Endothelial cell of umbilical vein (primary cell): ENCODE data around the gene RNF187. TPM values are rescaled to one million over a fixed set of nuclear protein-coding genes. Genes with fewer than 3 reads are reported as not detected.

ENCODE experiments used
- BruUV-seq: library from RNA; stranded (reverse); fragments of 400-500 nt; replicated peaks from 2 replicates; lab custom pipeline; 2021; lab: Mats Ljungman, UMichigan
- CTCF ChIA-PET: fragments of 300-600, 350-600 bp; sonication (Branson Sonifier 250); formaldehyde crosslinking; loops from one replicate; lab custom pipeline; 2021; ENCODE audit warnings: antibody characterized with exemption, inconsistent platforms; lab: Charles Lee
- POLR2A ChIA-PET: fragments of 300-600, 350-600 bp; sonication (Branson Sonifier 250); formaldehyde crosslinking; loops from one replicate; lab custom pipeline; 2021; ENCODE audit warnings: antibody characterized with exemption, inconsistent platforms; lab: Charles Lee
- DNase-seq: peaks from one replicate; pipeline ENCODE4 v3.0.0-alpha.2; 2011; ENCODE audit warnings: low read depth, low spot score
- FAIRE-seq: peaks from 2 replicates; lab custom pipeline; 2011; peaks lifted over from hg19 to GRCh38; lab: Jason Lieb, UNC
- H2AFZ ChIP-seq: 2 replicates; pipeline ENCODE4 v1.6.0; 2012; ENCODE audit warnings: low read depth, low read length, control low read depth, inconsistent platforms
- H3K27ac ChIP-seq: 2 replicates; pipeline ENCODE4 v1.5.1; 2011; ENCODE audit warnings: low read depth, mild to moderate bottlenecking, control low read depth, low read length, moderate library complexity; ENCODE audit not compliant: insufficient read depth
- H3K27me3 ChIP-seq, 2 experiments: 2 replicates each; pipeline versions ENCODE4 v1.6.0 to v1.6.1; 2011; ENCODE audit warnings: low read length in 2 of 2, mixed read lengths in 1 of 2; ENCODE audit not compliant: control insufficient read depth in 2 of 2, insufficient read depth in 2 of 2
- H3K36me3 ChIP-seq, 2 experiments: 2 replicates in 1 of 2; 3 replicates in 1 of 2; pipeline ENCODE4 v1.5.1; 2011; ENCODE audit warnings: low read length in 2 of 2, mild to moderate bottlenecking in 1 of 2, moderate library complexity in 1 of 2; ENCODE audit not compliant: control insufficient read depth in 2 of 2, insufficient read depth in 2 of 2; ENCODE audit errors: extremely low read depth in 1 of 2
- H3K4me1 ChIP-seq: 3 replicates; pipeline ENCODE4 v1.5.1; 2011; ENCODE audit warnings: mild to moderate bottlenecking, low read length; ENCODE audit not compliant: control insufficient read depth, insufficient read depth; ENCODE audit errors: extremely low read depth
- H3K4me2 ChIP-seq: 2 replicates; pipeline ENCODE4 v1.6.1; 2011; ENCODE audit warnings: low read length, control low read depth, mixed read lengths; ENCODE audit not compliant: insufficient read depth
- H3K4me3 ChIP-seq, 3 experiments: fragments of 200-600 bp in 1 of 3; sonication (generic), shearing (Covaris generic) in 1 of 3; replicated peaks in 1 of 3; 2 replicates each; pipeline ENCODE4 v1.5.1; 2011 to 2016; ENCODE audit warnings: control low read depth in 3 of 3, low read length in 3 of 3, mild to moderate bottlenecking in 2 of 3, inconsistent platforms in 1 of 3, low read depth in 1 of 3, moderate library complexity in 1 of 3; ENCODE audit not compliant: insufficient read depth in 1 of 3
- H3K79me2 ChIP-seq: 2 replicates; pipeline ENCODE4 v1.6.0; 2012; ENCODE audit warnings: low read length, inconsistent platforms; ENCODE audit not compliant: control insufficient read depth, insufficient read depth
- H3K9ac ChIP-seq: replicated peaks from 2 replicates; pipeline ENCODE3; 2011; ENCODE audit warnings: low read length, control low read depth; ENCODE audit not compliant: insufficient read depth; ENCODE audit errors: extremely low read depth
- H3K9me1 ChIP-seq: replicated peaks from 3 replicates; pipeline ENCODE4 v1.6.0; 2011; ENCODE audit warnings: mild to moderate bottlenecking, low read length; ENCODE audit not compliant: control insufficient read depth, insufficient read depth; ENCODE audit errors: extremely low read depth
- H3K9me3 ChIP-seq: replicated peaks from 2 replicates; pipeline ENCODE4 v1.5.1; 2012; ENCODE audit warnings: low read length, inconsistent platforms; ENCODE audit not compliant: control insufficient read depth, insufficient read depth
- H4K20me1 ChIP-seq: replicated peaks from 2 replicates; pipeline ENCODE3; 2011; ENCODE audit warnings: mild to moderate bottlenecking, low read length; ENCODE audit not compliant: control insufficient read depth, insufficient read depth; ENCODE audit errors: extremely low read depth
- CTCF ChIP-seq, 2 donors: IDR thresholded peaks; 1 replicate in 1 of 2; 2 replicates in 1 of 2; pipeline ENCODE4 v1.5.1; 2011; ENCODE audit warnings: low read length in 2 of 2, mild to moderate bottlenecking in 2 of 2, moderate library complexity in 2 of 2, control low read depth in 1 of 2, inconsistent platforms in 1 of 2, low read depth in 1 of 2; ENCODE audit not compliant: insufficient read depth in 1 of 2; ENCODE audit errors: extremely low read depth in 1 of 2
- EZH2 ChIP-seq: IDR thresholded peaks from 2 replicates; pipeline ENCODE4 v1.6.1; 2012; ENCODE audit warnings: borderline replicate concordance, low read depth, mild to moderate bottlenecking, moderate library complexity, low read length, inconsistent platforms; ENCODE audit not compliant: severe bottlenecking
- FOS ChIP-seq: IDR thresholded peaks from 2 replicates; pipeline ENCODE4 v1.6.1; 2011; ENCODE audit warnings: mild to moderate bottlenecking, low read length, moderate library complexity, borderline replicate concordance; ENCODE audit not compliant: insufficient read depth
- GATA2 ChIP-seq: IDR thresholded peaks from 2 replicates; pipeline ENCODE4 v1.7.0; 2011; ENCODE audit warnings: low read depth, mild to moderate bottlenecking, moderate library complexity, mixed read lengths, low read length; ENCODE audit not compliant: insufficient read length, insufficient read depth
- JUN ChIP-seq: IDR thresholded peaks from 2 replicates; pipeline ENCODE4 v1.6.1; 2011; ENCODE audit warnings: borderline replicate concordance, low read depth; ENCODE audit not compliant: insufficient read length, insufficient read depth
- MYC ChIP-seq: IDR thresholded peaks from one replicate; pipeline ENCODE4 v1.6.1; 2011; ENCODE audit warnings: mild to moderate bottlenecking, low read depth, low read length
- POLR2A ChIP-seq: IDR thresholded peaks from 2 replicates; pipeline ENCODE4 v1.6.1; 2012; ENCODE audit warnings: low read depth, mild to moderate bottlenecking, control low read depth, low read length
- POLR2AphosphoS5 ChIP-seq: IDR thresholded peaks from 2 replicates; pipeline ENCODE4 v1.6.1; 2012; ENCODE audit warnings: low read depth, mild to moderate bottlenecking, control low read depth, low read length, moderate library complexity; ENCODE audit not compliant: insufficient read depth
- dilution Hi-C: fragments of 300-500 bp; cut with MboI; formaldehyde crosslinking; loops from one replicate; pipeline ENCODE4 v1.15.0; 2019; ENCODE audit warnings: low sequenced_read_pairs; ENCODE audit not compliant: extremely low pct_ligation_motif_present
- intact Hi-C: fragments of 100-400 bp; cut with micrococcal nuclease; formaldehyde crosslinking; loops from one replicate; pipeline ENCODE4 v1.10.0; 2022
- polyA plus RNA-seq, 4 experiments: library from polyadenylated mRNA; depleted of rRNA in 3 of 4; stranded (reverse) in 3 of 4; unstranded in 1 of 4; fragments of >200 nt; gene quantifications; 2 replicates each; pipeline versions ENCODE4 v1.2.1 to v1.2.3, GENCODE V29; 2011 to 2012; ENCODE audit warnings: missing spikeins in 1 of 4
- total RNA-seq: library from RNA; stranded (reverse); gene quantifications from 2 replicates; pipeline ENCODE4 v1.2.3, GENCODE V29; 2021
- TF ChIP-seq, protein P1 (sequence below): IDR thresholded peaks from 2 replicates; pipeline ENCODE4 v1.6.1; 2011; ENCODE audit not compliant: insufficient read depth, insufficient read length

Gene RNF187
- total and polyA plus RNA-seq, 2 donors (not counting 3 experiments of a cell fraction or from before 2014, with no cell fraction given) = 48.0 to 86.4 TPM

- intact Hi-C loops (no loop called here), dilution Hi-C loops (no loop called here)
- H3K9ac ChIP-seq = no peak overlapping the region
These were observed 21.7 kb downstream of the RNF187 start for GRCh38 chr1:228508840-228509415.

More at GRCh38 chr1:228508840-228509415, 21.7 kb downstream of the RNF187 start:
- H2AFZ ChIP-seq = no peak overlapping the region
- H3K4me3 ChIP-seq = no peak overlapping the region
- no peaks in the 10 kb centered on the region for H4K20me1 ChIP-seq
- H3K4me1 ChIP-seq = no peaks in the 10 kb centered on the region
- H3K79me2 ChIP-seq = no peaks in the 10 kb centered on the region
- no peaks in the 10 kb centered on the region for H3K9me3 ChIP-seq
- H3K9me1 ChIP-seq = no peaks in the 10 kb centered on the region
- POLR2A ChIA-PET = no interaction called here
- DNase-seq (no peak), FAIRE-seq (no peak)
- peaks cover 8 to 9% of the 10 kb centered on the region in 2 experiments for H3K27me3 ChIP-seq
- CTCF ChIA-PET = no interaction called here
- H3K4me2 ChIP-seq = no peak overlapping the region
- no peaks in the 10 kb centered on the region for H3K36me3 ChIP-seq
- no peak overlapping the region for H3K27ac ChIP-seq
- TF ChIP-seq POLR2A = no peak
- TF ChIP-seq MYC = no peak
- no peak for TF ChIP-seq GATA2
- no peak for TF ChIP-seq JUN
- TF ChIP-seq, protein P1, sequence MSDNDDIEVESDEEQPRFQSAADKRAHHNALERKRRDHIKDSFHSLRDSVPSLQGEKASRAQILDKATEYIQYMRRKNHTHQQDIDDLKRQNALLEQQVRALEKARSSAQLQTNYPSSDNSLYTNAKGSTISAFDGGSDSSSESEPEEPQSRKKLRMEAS = no peak
- TF ChIP-seq CTCF (IDR thresholded peaks at IDR 0.05; ENCODE audit: extremely low read depth in 1 of 2, insufficient read depth in 1 of 2, low read depth in 1 of 2, low read length in 2 of 2) = no peak
- no peak for TF ChIP-seq EZH2
- TF ChIP-seq POLR2AphosphoS5 = no peak
- no peak for TF ChIP-seq FOS
- BruUV-seq = no TSS peak
